ENCODE results near the gene COL23A1. TPM values are rescaled to one million over a fixed set of nuclear protein-coding genes. Genes with fewer than 3 reads are reported as not detected.

COL23A1 gene
- 10 to 100 TPM in 1 of 4 donors, 1 to 10 TPM in 3; 5.8 to 13.4 (median 7.7) TPM for polyA plus RNA-seq (ENCODE audit: insufficient read length in 4 of 4)

GRCh38 chr5:178590141-178590923 lies at the start of gene COL23A1:
Gene COL23A1 (minus strand): TSS chr5:178590393.
- peak in 2 of 4 donors; percentile 55 to 67 for DNase-seq (ENCODE audit: low read depth in 4 of 4, low spot score in 3 of 4)

GRCh38 chr5:178637356-178638074 lies 47.3 kb upstream of the COL23A1 start:
- no peak for DNase-seq (ENCODE audit: low read depth in 4 of 4, low spot score in 3 of 4)

- no peak for DNase-seq (ENCODE audit: low read depth in 4 of 4, low spot score in 3 of 4)
These were observed 42.1 kb upstream of the COL23A1 start for GRCh38 chr5:178632285-178632684.

GRCh38 chr5:178630951-178631350 lies 40.8 kb upstream of the COL23A1 start:
- DNase-seq (ENCODE audit: low read depth in 4 of 4, low spot score in 3 of 4) = no peak

DNA sequence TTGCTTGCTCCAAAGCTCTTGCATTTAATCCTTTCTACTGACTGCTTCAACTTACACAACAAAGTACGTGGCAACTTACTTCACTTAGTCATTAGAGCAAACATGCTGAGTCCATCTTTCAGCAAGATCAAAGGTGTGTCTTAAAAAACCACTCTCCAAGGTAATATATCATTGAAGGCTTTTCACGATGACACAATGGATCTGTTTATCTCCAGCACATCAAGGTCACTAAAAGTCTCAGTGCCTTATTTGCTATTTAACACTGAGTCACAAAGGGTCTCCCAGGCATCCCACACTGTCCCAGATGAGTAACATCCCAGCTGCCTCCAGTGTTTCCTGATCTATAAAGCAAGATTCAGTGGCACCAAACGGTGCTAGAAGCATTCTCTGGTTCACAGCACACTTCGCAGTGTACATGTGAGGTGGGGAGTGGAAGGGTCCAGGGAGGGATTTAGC lies 40.3 kb upstream of the COL23A1 start:
- no peak for DNase-seq (ENCODE audit: low read depth in 4 of 4, low spot score in 3 of 4)

DNA sequence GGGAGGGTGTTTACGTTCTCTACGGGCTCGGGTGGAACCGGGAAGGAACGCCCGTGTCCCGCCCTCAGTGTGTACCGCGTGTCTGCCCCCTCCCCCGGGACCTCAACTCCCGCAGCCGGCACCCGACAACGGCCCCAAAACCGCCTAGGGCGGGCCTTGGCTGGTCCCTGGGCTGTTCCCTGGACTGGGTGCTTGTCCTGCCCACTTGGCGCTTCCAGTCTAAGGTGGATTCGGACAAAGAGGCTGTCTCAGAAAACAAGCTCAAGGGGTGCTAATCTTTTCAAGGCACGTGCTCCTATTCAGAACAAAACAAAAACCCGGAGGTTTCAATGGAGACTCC lies 37.0 kb upstream of the COL23A1 start:
- peak in 1 of 4 donors; percentile 27 for DNase-seq (ENCODE audit: low read depth in 4 of 4, low spot score in 3 of 4)

- DNase-seq (ENCODE audit: low read depth in 4 of 4, low spot score in 3 of 4) = peak; percentile 87 to 90 (median 89)
These were observed 36.5 kb upstream of the COL23A1 start, which contains the start of gene CLK4 for GRCh38 chr5:178626484-178627258. Gene CLK4 (minus strand): TSS chr5:178627050. CDS start chr5:178623416, 3,634 bp downstream.

- peak in 2 of 4 donors; percentile 24 to 61 for DNase-seq (ENCODE audit: low read depth in 4 of 4, low spot score in 3 of 4)
These were observed 35.7 kb upstream of the COL23A1 start for GRCh38 chr5:178625679-178626483.

DNA sequence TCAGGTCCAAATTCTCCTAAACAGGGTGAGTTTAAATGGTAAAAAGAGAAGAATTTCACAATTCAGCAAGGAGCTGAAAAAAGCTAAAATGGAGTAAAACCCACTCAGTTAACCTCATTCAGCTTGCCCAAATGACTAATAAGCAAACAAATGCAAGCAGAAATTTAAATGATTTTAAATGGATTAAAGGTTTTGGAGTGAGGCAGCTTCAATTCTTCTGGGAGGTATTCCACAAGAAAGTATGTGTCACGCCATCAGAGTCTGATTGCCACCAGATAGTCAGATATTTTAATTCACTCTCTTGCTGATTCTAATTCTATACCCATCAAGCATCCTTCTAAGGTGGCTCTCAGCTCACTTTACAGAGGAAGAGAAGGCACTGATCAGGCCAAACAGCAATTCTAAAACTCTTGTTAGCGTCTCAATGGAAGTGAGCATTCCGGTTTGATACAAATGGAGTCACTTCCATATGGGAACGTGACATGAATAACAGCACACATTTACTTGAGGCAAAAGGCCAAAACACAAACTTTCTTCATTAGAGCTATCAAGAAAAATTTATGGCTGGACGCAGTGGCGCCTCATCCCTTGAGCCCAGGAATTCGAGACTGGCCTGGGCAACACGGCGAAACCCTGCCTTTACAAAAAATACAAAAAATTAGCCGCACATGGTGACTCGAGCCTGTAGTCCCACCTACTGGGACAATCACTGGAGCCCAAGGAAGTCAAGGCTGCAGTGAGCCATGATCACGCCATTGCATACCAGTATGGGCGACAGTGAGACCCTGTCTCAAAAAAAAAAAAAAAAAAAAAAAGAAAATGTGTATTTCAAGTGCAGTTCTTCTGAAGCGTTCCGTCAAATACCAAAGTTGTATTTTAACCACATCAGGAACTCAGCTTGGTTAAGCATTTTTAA lies 34.7 kb upstream of the COL23A1 start:
- DNase-seq (ENCODE audit: low read depth in 4 of 4, low spot score in 3 of 4) = peak in 1 of 4 donors; percentile 28

DNA sequence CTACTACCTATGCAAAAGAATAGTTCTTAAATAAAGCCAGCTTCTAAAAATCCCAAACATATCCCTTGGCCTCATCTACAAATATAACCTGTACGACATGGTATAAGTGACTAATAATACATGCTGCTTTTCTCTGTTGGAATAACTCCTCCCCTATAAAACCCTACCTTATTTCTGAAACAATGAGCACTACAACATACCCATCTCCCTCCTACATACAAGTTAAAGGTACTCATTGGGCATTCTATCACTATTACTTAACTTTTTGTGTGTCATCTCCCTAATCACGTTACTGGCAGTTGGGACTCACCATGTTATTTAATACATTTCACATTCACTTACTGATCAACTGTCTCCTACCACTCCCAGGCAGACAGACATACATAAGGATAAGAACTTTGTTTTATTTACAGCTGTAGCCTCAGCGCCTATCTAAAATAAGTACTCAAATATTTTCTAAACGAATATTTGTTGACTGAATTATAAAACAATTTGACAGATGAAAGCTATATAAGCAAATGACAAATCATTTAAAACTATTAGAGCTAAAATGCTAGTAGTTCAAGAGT lies 32.6 kb upstream of the COL23A1 start:
- DNase-seq (ENCODE audit: low read depth in 4 of 4, low spot score in 3 of 4) = no peak

- DNase-seq (ENCODE audit: low read depth in 4 of 4, low spot score in 3 of 4) = no peak
These were observed 29.2 kb upstream of the COL23A1 start for GRCh38 chr5:178619390-178619789.

- no peak for DNase-seq (ENCODE audit: low read depth in 4 of 4, low spot score in 3 of 4)
These were observed 22.1 kb upstream of the COL23A1 start for GRCh38 chr5:178612299-178612698.

DNA sequence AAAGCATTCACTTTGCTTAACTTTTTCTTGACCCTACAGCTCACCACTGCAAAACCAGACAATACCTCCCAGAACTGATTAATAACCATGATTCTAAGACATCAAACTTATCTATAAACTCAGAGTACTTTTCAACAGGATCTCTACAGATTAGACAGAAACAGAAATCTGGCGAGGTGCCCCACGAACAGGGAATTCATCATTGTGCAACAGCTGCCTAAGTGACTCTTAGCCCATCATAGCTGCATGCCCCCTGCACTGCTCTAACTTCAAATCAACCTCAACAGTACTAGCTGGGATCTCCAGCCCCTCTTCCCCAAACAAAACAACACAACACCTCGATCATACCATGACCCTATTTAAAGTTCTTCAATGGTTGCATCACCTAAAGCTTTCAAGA lies 16.1 kb upstream of the COL23A1 start:
- no peak for DNase-seq (ENCODE audit: low read depth in 4 of 4, low spot score in 3 of 4)

GRCh38 chr5:178605788-178606187 lies 15.6 kb upstream of the COL23A1 start:
- DNase-seq (ENCODE audit: low read depth in 4 of 4, low spot score in 3 of 4) = no peak

- DNase-seq (ENCODE audit: low read depth in 4 of 4, low spot score in 3 of 4) = no peak
These were observed 12.6 kb upstream of the COL23A1 start for GRCh38 chr5:178602752-178603151.

DNA sequence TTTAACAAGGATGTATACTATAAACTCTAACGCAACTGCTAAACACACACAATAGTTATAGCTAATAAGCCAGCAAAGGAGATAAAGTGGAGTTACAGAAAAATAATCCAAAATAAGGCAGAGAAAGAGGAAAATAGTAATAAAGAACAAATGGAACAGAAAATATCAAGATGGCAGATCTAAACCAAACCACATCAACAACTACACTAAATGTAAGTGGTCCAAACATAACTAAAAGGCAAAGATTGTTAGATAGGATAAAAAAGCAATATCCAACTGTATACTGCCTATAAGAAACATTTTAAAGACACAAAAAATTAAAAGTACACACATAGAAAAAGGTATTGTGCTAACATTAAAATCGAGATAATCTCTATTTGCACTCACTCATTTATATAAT lies 5.6 kb upstream of the COL23A1 start:
- no peak for DNase-seq (ENCODE audit: low read depth in 4 of 4, low spot score in 3 of 4)

DNA sequence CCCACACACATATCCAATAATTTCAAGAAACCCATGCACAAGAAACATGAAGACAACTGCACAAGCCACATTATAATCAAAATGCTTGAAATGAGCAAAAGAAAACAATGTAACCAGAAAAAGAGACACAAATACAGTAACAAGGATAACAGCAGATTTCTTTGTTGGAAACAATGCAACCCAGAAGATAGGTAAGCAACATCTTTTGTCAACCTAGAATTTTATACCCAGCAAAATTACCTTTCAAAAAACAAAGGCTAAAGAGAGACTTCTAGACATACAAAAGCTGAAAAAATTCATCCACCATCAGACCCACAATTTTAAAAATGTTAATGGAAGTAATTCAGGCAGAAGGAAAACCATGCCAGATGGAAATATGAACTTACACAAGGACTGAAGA lies 5.0 kb upstream of the COL23A1 start:
- DNase-seq (ENCODE audit: low read depth in 4 of 4, low spot score in 3 of 4) = no peak

DNA sequence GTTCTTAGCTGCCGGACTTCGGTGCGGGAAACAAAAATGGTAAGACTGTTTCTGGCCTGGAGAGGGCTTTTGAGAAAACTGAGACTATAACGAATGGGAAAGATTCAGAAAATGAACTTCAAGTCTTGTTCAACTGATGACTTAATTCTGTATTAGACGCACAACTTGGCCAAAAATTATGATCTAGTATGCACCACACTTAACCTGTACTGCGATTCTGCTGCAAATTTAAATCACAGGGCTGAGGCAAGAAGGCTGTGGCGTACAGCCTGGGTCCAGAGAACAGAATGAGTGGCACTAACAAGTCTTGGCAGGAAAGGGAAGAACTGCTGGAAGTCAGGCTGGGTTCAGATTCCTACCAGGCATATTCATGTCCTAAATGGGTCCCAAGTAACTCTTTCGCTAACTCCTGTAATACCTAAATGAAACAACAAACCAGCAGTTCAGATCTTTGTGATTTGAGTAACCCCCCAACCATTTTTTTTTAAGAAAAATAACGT lies 781 bp upstream of the COL23A1 start:
- no peak for DNase-seq (ENCODE audit: low read depth in 4 of 4, low spot score in 3 of 4)
